Hematopoietic multipotent progenitor cell treated with erythropoietin and hydrocortisone succinate and interleukin-3 and kit ligand, for 8 days (in vitro differentiated cells): ENCODE measurements around the gene POLR2L.

ENCODE experiments used
- DNase-seq: peaks from one replicate; pipeline ENCODE4 v3.0.0-alpha.2; 2015

POLR2L gene

DNA sequence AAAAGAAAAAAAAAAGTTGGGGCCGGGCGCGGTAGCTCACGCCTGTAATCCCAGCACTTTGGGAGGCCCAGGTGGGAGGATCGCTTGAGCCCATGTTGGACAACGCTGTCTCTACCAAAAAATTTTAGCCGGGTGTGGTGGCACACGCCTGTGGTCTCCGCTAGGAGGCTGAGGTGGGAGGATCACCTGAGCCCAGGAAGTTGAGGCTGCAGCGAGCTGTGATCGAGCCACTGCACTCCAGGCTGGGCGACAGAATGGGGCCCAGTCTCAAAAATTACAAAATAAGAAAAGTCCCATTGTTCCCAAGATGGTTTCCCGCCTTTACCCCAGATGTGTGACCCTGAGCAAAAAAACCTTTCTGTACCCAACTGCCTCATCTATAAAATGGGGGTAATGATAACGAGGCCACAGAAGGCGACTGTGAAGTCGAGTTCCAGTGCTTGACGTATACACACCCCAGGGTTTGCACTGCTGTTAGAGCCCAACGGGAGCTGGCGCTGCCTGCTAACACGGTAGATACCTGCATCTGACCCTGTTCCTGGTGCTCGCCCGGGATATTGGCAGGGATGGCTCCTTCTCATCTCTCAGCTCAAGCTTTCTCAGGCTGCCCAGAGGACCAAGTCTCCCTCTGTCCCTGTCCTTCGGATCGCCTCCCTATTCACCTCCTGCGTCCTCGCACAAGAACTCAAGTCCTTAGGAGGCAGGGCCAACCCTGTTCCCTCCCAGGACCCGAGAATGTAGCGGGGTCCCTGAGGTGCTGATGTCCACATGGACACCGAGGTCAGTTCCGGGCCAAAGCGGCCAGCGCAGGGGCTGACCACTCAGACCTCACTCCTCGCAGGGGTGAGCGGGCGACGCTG, 33.7 kb downstream of the POLR2L start:
- DNase-seq = peak; percentile 46

DNA sequence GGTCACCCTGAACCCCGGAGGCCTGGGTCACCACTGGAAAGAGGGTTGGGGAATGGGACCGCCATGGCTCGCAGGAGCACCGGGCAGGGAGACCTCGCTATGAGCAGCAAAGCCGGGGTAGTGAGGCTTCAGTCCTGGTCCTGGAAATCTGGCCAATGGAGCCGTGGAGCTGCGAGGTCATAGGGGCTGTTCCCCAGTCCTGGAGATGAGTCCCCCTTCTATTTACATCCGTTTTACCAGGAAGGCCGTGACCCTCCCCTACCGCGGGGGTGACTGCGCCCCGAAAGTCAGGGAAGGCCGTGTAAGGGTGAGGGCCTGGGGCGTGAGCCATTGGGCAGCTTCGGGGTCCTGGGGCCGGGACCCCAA, 37.7 kb downstream of the POLR2L start:
- peak; percentile 12 for DNase-seq

DNA sequence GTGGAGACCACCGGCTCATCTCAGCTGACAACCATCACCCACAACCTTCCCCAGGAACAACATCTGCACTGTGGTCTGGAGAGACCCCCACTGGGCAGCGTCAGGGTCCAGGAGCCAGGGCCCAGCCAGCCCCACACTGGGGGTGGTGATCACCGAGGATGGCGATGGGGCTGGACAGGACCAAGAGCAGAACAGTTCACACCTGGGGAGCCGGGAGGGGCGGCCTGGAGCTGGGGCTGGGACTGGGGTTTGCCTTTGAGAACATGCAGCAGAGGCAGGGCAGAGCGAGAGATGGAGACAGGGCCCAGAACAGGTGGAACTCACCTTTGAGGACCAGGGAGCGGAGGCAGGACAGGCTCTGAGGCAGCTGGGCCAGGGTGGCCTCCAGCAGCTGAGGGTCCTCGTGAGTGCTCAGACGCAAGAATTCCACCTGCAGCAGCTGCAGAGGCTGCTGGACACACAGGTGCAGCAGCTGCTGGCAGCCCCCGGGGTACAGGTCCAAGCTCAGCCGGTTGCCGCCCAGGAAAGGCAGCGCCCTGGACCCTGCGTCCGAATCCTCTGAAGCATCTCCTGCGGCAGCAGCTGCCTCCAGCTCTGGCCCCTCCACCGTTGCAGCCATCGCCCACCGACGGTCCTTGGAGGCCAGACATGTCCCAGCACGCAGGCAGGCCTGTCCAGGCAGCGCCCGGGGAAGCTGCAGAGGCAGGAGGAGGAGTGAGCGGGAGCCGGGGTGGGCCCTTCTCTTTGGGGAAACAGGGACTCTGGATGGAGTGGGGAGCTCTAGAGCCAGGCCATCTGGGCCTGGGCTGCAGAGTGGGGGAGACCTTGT, 38.3 kb downstream of the POLR2L start:
- no peak for DNase-seq

DNA sequence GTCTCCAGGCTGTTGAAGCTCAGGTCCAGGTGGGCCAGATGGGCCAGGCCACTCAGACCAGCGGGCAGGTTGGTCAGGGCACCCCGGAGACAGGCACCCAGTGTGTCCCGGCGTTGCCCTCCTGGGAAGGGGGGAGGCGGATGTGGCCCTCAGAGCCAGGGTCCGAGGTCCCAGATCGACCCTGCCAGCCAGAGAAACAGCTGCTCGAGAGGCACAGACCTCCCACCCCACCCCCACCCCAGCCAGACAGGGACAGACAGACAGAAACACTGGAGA, 38.9 kb downstream of the POLR2L start:
- no peak for DNase-seq

DNA sequence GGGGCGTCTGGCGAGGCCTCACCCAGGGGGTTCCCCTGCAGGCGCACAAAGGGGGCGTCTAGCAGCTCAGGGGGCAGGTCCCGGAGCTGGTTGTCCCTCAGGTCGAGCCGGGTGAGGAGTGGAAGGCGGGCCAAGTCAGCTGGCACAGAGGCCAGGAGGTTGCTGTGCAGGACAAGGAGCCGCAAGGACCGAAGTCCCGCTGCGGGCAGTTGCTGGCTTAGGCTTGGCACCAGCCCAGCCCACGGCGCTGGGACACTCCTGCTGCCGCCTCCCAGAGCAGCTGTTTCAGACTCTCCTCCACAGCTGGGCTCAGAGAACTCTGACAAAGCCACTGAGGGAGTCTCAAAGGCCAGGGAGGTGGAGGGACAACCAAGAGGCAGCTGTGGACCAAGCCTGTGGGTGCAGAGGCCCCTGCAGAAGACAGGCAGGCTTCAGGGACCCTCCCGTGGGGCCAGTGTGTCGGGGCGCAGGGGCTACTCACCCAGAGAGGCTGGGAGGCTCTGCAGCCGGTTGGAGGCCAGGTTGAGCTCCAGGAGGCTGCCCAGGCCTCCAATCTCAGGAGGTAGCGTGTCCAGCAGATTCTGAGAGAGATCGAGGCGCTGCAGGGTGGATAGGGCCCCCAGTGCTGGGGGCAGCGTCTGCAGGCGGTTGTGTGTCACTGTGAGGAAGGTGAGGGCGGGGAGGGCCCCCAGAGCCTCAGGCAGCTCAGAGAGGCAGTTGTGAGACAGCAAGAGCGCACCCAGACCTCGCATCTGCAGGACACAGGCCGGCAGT, 39.4 kb downstream of the POLR2L start:
- DNase-seq = no peak

DNA sequence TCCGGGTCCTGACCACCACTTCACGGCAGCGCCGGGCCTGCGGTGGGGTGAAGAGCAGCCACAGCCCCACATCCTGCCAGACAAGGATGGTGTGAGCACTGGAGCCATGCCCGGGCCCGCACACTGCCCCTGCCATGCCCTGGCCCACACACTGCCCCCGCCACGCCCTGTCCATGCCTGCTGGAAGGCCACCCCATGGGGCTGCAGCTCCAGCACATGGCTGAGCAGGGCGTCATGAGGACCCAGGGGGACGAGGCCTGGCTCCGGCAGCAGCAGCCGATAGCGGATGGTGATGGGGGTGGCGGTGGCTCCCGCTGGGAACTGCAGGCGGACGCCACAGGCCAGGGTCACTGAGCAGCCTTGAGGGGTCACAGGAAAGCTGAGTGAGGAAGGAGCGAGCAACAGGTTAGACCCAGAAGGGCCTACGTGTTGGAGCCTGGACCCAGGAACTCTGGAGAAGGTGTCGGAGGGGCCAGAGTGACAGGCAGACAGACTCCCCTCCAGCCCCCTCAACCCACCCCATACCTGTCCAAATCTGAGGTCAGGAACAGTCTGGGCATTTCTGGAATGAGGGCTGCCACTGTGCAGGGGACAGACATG, 40.2 kb downstream of the POLR2L start:
- no peak for DNase-seq

DNA sequence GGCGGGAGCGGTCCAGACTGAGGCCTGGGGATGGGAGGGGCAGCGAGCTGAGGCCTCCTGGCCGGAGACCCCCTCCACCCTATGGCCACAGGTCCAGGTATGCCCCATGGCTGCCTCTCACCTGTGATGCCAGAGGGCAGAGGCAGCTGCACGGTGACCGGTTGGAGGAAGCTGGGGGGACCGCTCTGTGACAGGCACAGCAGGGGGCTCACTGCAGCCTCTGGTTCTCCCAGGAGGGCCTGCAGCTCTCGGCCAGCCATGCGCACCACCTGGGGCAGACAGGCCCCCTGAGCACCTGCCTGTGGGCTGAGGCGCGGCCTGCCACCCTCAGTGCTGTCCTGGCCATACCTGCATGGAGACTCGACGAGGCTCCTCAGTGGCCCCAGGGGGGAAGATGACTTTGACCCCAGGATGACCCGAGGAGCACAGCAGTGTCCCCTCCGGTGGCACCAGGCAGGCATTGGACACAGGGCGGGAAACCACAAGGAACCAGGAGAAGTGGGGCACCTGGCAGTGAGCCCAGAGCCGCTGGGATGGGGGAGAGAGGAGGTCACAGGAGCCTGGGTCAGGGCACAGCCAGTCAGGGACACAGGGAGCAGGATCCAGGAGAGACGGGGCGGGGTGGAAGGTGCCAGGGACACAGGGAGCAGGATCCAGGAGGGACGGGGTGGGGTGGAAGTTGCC, 41.1 kb downstream of the POLR2L start:
- DNase-seq = no peak

DNA sequence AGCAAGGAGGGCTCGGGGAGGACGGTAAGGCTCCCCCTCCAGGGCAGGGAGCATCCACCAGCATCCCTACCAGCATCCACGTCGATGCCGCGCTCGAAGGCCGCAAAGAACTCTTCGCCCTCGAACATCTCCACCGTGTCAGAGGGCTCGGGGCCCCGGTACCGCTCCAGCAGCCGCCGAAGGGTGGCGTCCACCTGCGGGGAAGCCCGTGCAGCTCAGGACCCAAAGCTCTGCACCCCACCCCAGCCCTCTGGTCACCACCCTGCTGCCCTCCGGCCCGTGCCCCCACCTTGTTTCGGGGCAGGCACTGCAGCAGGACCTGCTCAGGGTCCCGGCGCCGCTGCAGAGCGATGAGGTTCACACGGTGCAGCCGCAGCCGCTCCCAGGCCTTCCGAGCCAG, 41.9 kb downstream of the POLR2L start:
- no peak for DNase-seq

DNA sequence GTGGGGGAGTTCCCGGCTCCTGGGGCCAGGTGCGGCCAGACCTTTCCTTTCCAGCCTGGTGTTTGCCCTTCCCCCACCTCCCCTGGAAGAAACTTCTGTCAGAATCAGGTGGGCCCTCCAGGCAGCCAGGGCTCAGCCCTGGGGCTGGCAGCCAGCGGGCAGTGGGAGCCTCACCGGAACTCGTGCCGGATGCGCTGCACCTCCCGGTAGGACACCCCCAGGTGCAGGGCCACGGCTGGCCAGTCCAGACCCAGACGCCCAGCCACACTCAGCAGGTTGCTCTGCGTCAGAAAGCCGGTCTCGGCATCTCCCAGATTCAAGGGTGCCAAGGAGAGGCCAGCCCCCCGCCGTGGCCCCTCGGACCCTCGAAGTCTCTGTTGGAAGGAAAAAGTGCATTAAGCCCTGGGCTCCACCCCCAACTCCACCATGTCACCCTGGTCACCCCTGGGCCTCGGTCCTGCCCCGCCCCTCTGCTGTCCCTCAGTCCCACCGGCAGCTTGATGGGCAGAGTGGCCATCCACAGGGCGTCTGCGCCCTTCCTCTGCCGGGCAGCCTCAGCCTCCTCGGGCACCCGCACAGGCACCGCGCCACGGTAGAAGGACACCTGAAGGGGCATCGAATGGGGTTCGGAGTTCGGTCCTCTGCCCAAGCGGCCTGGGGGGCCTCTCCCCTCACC, 42.5 kb downstream of the POLR2L start:
- DNase-seq = no peak

DNA sequence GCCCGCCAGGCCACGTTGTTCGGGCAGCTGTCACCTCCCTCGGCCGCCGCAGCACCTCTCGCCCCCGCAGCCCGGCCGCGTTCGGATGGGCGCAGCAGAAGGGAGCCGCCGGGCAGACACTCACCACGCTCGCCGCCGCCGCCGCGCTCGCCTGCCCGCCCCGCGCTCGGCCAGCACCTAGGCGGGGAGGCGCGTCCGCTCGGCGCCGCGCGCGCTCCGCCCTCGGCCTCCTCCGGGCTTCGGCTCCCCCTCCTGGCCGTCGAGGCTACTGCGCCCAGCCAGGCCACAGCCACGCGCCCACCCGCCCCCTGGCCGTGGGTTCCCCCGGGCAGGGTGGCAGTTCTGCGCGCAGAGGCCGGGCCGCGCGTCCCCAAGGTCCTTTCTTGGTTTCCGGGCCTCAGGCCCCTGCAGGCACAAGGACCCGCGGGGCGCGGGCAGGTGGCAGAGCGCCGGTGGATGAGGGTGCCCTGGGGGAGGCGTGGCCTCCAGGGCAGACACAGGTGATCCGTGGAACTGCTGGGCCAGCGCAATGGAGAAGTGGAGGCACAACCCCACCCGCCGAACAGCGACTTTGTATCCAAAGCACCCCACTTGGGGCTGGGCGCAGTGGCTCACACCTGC, 44.1 kb downstream of the POLR2L start, which contains the start of gene SLC25A22:
Gene SLC25A22 (minus strand): TSS at position 189 of the 621 bp plus-strand sequence. CDS start 3,275 bp downstream, outside the sequence.
- DNase-seq = peak; percentile 77

DNA sequence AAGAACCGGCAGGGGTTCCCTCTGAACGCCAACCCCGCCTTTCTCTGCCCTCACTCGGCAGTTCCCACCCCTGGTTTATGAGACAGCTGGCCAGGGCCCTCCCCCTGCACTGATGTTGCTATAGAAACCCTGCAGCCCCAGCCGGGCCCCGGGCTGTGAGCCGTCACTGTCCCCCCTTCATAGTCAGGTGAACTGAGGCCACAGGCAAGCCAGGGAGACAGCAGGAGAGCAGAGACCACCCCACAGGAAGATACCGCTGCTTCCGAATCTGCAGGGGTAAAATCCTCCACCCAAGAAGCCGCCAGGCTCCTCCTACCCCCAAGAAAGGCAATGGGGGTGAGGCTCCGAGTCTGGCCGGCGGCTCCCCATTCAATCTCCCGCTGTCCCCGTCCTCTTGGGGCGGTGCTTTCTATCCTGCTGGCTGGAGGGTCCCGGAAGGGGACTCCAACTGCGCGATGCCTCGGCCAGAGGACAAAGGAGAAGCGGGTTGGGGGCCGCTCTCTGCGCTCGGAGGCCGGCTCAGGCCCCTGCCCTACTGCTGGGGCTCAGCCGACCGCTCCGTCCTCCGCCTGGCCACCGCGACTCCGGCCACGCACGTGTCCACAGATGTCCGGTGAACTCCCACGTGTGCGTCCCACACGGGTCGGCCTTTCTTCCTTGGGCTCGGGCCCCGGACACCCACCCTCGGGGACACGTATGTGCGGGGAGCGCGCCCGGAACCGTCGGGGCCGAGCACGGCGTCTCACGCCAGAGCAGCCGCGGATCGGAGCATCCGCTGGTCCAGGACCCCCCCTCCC, 44.8 kb downstream of the POLR2L start:
- DNase-seq = peak; percentile 73

DNA sequence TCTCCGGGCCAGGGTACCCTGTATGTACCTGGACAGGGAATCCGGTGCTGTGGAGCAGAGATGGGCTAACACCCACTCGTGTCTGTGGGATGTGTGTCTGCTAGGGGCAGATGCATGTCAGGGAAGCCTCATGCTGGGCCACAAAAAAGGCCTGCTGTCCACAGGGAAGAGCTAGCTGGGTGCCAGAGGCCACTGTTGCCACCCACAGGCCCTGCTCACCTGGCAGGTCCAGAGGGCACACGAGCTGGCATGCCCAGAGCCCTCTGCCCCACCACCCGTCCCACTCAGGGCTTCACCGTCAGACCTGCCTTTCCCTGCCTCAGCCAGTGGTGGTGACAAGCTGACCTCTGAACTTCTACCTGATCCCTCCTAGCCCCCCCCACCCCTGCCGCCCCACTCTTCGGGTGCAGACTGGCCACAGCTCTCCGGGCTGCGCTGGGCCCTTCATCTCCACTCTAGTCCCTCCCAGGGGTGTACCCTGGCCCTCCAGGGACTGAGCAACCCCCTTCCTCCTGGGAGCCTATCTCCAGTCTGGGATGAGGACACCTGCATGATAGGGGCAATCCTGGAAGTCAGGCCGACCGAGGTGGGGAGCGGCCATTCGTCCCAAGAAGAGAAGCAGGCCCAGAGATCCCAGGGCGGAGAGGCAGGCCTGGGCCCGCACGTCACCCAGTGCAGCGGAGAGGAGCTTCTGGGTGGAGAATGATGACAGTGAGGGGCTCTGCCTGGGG, 45.6 kb downstream of the POLR2L start:
- no peak for DNase-seq

DNA sequence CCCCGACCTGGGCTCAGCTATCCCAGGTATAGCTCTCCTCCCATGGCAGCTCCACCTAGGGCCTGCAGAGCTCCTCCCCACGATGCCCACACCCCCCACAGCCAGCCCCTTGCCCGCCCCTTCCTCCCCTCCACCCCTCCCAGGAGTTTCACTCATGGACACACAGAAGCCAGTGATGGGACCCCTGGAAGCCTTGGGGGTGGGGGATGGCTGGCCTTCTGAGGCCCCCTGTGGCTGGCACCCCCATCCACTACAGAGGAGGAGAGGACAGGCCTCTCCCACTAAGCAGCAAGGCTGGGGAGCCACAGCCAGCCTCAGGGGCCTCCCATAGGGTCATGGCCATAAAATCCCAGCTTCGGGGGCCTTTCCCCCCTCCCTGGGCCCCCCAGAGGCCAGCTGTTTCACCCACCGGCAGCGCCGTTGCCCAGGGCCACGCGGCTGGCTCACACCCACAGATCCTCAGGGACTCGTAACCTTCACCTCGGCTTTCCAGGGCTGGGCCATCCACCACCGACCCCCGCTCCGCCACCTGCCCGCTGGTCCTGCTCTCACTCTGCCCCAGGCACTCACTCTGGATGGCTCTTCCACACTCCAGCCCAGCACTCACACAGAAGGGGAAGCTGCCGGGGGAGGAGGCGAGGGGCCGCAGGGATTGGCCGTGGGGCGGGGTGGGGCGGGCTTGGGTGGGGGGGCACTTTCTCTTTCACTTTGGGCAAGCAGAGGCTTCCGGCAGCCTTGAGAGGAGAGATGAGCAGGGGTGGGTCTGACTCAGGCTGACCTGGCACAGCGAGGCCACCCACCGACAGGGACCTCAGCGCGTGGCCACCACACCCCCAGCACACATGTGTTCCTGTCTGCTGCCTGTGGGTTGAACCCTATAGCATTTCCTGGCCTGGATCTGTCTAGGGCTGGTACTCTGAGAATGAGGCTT, 46.4 kb downstream of the POLR2L start:
- DNase-seq = peak; percentile 73

DNA sequence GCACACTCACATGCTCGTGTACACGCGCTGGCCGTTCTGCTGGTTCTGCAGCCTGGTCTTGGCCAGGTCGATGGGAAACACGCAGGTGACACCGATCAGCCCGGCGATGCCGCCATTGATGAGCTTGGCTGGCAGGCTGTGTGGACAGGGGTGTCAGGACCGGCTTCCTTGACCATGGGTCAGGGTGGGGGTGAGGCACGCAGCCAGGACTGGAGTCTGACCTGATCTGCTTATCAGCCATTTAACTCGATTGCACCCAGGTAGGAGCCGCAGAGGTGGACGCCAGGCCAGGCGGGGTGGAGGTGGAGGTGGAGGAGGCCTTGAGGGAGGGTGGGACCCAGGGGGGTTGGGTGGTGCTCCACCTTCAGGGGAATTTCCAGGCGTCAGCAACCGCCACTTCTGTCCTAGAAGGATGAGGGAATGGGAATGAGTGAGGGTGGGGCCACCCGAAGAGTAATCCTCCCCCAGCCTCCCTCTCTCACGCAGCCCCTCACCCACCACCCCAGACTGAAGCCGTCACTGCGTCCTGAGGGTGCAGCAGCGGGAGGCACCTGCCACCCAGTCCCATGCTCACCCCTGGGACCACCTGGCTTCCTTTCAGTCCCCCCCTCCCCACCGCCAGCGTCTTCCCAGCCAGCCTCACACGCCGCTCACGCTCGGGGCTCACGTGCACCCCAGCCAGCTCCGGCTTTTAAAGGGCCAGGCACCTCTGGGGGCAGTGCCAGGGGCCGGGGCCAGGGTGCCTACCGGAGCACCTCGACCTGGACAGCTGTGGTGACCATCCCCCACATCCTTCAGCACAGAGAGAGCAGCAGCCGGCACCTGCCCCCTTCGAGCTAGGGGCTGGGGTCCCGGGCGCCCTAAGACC, 47.3 kb downstream of the POLR2L start:
- DNase-seq = no peak

DNA sequence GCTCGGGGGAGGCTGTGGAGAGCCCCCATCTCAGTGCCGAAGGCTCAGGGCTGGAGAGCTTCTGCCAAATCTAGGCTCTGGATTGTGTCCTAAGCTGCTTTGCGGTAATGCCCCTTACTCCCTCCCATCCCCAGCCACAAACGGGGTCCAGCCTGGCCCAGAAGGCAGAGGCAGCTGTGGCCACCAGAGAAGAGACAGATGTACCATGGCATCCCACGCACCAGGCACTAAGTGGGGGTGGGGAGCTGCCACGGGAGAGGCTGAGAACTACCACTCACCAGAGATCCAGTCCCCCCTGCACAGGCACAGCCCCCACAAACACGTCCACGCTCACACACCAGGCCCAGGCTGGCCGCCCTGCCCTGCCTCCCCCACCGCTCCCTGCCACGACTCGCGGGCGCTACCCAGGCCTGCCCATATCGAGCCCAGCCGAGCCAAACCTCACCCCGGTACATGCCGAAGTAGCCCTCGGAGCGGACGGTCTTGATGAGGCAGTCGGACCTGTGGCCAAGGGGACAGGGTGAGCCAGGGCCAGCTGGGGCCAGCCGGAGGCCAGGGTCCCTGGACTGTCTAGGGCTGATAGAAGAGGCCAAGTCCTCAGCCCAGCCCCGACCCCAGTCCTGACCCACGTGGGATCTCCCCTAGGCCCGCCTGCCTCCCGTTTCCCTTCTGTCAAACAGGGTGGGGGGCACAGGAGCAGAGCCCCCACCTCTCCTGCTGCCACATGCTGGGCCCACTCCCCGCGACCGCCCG, 48.1 kb downstream of the POLR2L start:
- DNase-seq = no peak

DNA sequence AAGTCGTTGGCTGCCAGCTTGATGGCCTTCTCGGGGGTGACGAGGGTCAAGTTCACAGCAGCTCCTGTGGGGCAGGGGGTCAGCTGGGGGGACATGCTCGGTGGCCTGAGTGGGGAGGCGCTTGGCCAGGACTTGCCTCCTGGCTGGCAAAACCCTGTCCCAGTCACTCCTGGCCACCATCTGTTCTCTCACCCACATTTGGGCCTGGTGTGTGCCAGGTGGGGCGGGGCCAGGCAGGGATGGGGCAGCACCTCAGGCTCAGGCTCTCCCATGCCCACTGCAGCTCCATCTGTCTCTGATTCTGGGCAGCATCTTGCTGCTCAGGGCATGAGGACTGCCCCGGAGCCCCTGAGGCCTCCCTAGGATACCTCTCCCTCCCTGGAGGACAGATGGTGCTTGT, 48.8 kb downstream of the POLR2L start:
- no peak for DNase-seq

DNA sequence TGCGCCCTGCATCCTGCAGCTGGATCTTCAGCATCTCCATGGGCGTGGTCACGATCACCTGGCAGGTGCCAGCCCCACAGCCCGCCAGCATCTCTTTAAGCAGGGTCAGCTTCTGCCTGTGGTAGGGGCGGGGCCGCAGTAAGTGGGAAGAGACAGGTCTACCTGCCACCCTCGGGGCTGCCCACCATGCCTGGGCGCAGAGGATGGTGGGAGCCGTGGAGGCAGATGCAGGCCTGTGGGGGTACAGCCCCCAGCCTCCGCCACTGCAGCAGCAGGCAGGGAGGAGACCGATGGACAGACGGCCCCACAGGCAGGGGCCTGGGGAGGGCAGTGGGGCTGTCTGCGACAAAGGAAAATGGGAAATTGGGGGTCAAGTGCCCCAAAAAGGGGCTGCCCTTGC, 49.5 kb downstream of the POLR2L start:
- DNase-seq = no peak
